ENCODE results near the gene HCN2.
"Not testable (repeated sequence)": the region's sequence is repeated elsewhere in the genome, so short reads cannot be mapped to it uniquely, and the experiment has no call there.

Gene HCN2

DNA sequence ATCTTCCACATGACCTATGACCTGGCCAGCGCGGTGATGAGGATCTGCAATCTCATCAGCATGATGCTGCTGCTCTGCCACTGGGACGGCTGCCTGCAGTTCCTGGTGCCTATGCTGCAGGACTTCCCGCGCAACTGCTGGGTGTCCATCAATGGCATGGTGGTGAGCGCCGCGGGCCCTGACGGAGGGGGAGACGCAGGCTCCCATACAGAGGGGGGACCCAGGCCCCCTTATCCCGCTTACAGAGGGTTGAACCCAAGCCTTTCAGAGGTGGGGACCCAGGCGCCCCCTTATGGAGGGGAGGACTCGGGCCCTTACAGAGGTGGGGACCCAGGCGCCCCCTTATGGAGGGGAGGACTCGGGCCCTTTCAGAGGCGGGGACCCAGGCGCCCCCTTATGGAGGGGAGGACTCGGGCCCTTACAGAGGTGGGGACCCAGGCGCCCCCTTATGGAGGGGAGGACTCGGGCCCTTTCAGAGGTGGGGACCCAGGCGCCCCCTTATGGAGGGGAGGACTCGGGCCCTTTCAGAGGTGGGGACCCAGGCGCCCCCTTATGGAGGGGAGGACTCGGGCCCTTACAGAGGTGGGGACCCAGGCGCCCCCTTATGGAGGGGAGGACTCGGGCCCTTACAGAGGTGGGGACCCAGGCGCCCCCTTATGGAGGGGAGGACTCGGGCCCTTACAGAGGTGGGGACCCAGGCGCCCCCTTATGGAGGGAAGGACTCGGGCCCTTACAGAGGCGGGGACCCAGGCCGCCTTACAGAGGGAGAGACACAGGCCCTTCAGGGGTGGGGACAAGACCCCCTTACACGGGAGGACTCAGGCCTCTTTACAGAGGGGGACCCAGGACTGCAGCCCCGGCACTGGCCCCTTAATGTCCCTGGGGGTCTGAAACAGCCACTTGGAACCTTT is 15.6 kb downstream of the HCN2 start:
- H3K27ac ChIP-seq (ENCODE audit: low read depth, low read length); H3K36me3 ChIP-seq (ENCODE audit: low read length); H3K9me2 ChIP-seq (replicated peaks; ENCODE audit: insufficient read depth, low read length); H3K9ac ChIP-seq (ENCODE audit: low read length); H3K27me3 ChIP-seq (ENCODE audit: low read length); H3K79me2 ChIP-seq (ENCODE audit: insufficient read depth, low read length); H3K9me3 ChIP-seq (ENCODE audit: insufficient read depth, low read length); H2AFZ ChIP-seq (ENCODE audit: low read depth, low read length, severe bottlenecking); H3K4me2 ChIP-seq (ENCODE audit: low read depth, low read length, poor library complexity, severe bottlenecking); H4K20me1 ChIP-seq (ENCODE audit: low read depth, low read length); H3F3A ChIP-seq (ENCODE audit: insufficient read depth); H3K4me3 ChIP-seq (ENCODE audit: insufficient read depth, low read length, poor library complexity, severe bottlenecking): not testable (repeated sequence)
- TF ChIP-seq, protein P1, sequence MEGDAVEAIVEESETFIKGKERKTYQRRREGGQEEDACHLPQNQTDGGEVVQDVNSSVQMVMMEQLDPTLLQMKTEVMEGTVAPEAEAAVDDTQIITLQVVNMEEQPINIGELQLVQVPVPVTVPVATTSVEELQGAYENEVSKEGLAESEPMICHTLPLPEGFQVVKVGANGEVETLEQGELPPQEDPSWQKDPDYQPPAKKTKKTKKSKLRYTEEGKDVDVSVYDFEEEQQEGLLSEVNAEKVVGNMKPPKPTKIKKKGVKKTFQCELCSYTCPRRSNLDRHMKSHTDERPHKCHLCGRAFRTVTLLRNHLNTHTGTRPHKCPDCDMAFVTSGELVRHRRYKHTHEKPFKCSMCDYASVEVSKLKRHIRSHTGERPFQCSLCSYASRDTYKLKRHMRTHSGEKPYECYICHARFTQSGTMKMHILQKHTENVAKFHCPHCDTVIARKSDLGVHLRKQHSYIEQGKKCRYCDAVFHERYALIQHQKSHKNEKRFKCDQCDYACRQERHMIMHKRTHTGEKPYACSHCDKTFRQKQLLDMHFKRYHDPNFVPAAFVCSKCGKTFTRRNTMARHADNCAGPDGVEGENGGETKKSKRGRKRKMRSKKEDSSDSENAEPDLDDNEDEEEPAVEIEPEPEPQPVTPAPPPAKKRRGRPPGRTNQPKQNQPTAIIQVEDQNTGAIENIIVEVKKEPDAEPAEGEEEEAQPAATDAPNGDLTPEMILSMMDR (IDR thresholded peaks at IDR 0.05; ENCODE audit: insufficient read depth, low read length, poor library complexity, severe bottlenecking): peak; percentile 86

DNA sequence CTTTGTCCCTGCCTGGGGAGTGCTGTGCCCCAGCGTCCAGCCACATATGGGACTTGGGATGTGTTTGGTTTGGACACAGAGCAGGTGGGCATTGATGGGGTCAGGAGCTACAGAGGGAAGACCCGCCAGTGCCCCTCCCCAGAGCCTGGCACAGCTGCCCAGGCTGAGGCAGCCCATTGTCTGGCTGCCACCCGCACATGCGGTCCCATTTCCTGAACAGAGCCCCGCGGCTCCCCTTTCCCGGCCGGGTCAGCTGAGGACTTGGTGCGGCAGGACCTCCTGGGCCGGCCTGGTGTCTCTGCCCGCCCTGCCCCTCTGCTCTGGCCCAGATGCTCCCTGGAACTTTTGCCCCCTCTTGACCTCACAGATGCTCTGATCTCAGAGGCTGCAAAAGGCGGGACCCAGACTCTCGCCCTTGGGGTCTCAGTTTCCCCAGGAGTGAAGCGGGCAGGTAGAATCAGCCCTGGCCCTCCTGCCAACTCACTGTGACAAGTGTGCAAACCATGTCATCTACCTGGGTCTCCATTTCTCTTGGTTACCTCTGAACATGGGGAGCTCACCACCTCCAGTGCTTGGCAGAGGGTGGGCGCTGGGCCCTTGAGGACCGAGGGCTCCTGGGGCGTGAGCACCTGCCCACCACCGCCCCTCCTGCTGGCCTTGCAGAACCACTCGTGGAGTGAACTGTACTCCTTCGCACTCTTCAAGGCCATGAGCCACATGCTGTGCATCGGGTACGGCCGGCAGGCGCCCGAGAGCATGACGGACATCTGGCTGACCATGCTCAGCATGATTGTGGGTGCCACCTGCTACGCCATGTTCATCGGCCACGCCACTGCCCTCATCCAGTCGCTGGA is 17.8 kb downstream of the HCN2 start:
- Histone ChIP-seq H3K27me3 (ENCODE audit: low read length) (no peaks in the 10 kb centered on the region), H3K79me2 (ENCODE audit: insufficient read depth, low read length) (no peaks in the 10 kb centered on the region), H3K9me3 (ENCODE audit: insufficient read depth, low read length) (no peaks in the 10 kb centered on the region), H3K9ac (ENCODE audit: low read length) (no peak overlapping the region), H4K20me1 (ENCODE audit: low read depth, low read length) (no peaks in the 10 kb centered on the region), H3K36me3 (ENCODE audit: low read length) (no peaks in the 10 kb centered on the region), H3F3A (ENCODE audit: insufficient read depth) (no peaks in the 10 kb centered on the region), H3K27ac (ENCODE audit: low read depth, low read length) (no peak overlapping the region), H3K4me2 (ENCODE audit: low read depth, low read length, poor library complexity, severe bottlenecking) (no peak overlapping the region), H2AFZ (ENCODE audit: low read depth, low read length, severe bottlenecking) (no peak overlapping the region), H3K9me2 (replicated peaks; ENCODE audit: insufficient read depth, low read length) (no peaks in the 10 kb centered on the region), H3K4me3 (ENCODE audit: insufficient read depth, low read length, poor library complexity, severe bottlenecking) (no peak overlapping the region)
- TF ChIP-seq, protein P1 (IDR thresholded peaks at IDR 0.05; ENCODE audit: insufficient read depth, low read length, poor library complexity, severe bottlenecking): no peak
- TF ChIP-seq EZH2phosphoT487 (conservative IDR thresholded peaks at IDR 0.05; ENCODE audit: low read length): no peak

DNA sequence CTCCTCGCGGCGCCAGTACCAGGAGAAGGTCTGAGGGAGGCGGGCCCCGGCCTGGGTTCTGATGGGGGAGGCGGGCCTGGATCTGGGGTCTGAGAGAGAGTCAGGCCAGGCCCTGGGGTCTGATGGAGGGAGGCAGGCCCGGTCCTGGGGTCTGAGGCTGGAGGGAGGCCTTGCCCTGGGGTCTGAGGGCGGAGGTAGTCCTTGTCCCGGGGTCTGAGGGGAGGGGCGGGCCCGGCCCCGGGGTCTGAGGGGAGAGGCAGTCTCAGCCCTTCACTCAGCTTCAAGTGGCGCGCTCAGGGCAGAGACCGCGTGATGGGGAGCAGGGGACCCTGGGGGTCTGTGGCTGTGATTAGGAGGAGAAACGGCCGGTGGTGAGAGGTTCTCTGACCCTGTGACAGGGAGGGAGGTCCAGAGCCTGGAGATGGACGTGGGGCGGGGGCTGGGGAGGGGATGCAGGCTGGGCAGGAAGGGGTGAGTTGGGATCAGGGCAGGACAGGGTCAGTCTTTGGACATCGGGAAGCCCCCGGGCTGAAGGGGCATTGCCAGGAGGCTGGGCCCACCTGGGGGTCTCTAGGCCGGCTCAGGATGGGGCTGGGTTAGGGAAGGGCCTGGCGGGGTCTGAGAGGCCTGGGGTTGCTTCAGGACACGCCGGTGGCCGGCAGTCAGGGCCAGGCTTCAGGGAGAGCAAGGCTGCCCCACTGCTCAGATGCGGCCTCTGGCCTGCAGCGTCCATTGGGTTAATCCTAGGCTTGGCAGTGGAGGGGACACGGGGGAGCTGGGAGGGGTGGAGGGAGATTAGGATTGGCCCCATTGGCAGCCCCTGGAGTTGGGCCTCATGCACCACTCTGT is 18.7 kb downstream of the HCN2 start:
- H4K20me1 ChIP-seq (ENCODE audit: low read depth, low read length): no peaks in the 10 kb centered on the region
- no peak overlapping the region for H3K4me2 ChIP-seq (ENCODE audit: low read depth, low read length, poor library complexity, severe bottlenecking)
- no peaks in the 10 kb centered on the region for H3F3A ChIP-seq (ENCODE audit: insufficient read depth)
- H2AFZ ChIP-seq (ENCODE audit: low read depth, low read length, severe bottlenecking): no peak overlapping the region
- no peaks in the 10 kb centered on the region for H3K79me2 ChIP-seq (ENCODE audit: insufficient read depth, low read length)
- H3K36me3 ChIP-seq (ENCODE audit: low read length): no peaks in the 10 kb centered on the region
- no peaks in the 10 kb centered on the region for H3K9me3 ChIP-seq (ENCODE audit: insufficient read depth, low read length)
- no peaks in the 10 kb centered on the region for H3K9me2 ChIP-seq (replicated peaks; ENCODE audit: insufficient read depth, low read length)
- no peak overlapping the region for H3K4me3 ChIP-seq (ENCODE audit: insufficient read depth, low read length, poor library complexity, severe bottlenecking)
- TF ChIP-seq EZH2phosphoT487 (conservative IDR thresholded peaks at IDR 0.05; ENCODE audit: low read length): no peak
- TF ChIP-seq, protein P1 (IDR thresholded peaks at IDR 0.05; ENCODE audit: insufficient read depth, low read length, poor library complexity, severe bottlenecking): no peak
- H3K9ac ChIP-seq (ENCODE audit: low read length): no peak overlapping the region
- no peak overlapping the region for H3K27ac ChIP-seq (ENCODE audit: low read depth, low read length)
- no peaks in the 10 kb centered on the region for H3K27me3 ChIP-seq (ENCODE audit: low read length)
